ENCODE results near the gene IAPP.

- TF ChIP-seq CTCF (IDR thresholded peaks at IDR 0.05), result no peak
- no peak for TF ChIP-seq POLR2A (IDR thresholded peaks at IDR 0.05)
These were observed at the start of gene IAPP for GRCh38 chr12:21372602-21373001.
